Gastrocnemius medialis (tissue), 4 donors: ENCODE results near the gene CACUL1.

Experiments used
- POLR2A ChIP-seq, 2 donors: fragments of 450-650 bp; IDR thresholded peaks; one replicate each; pipeline ENCODE4 v1.6.1; 2017; ENCODE audit warnings: antibody characterized with exemption in 2 of 2, mild to moderate bottlenecking in 2 of 2, moderate library complexity in 2 of 2
- TF ChIP-seq, protein P1 (sequence below), 5 experiments: fragments of 450-650 bp in 3 of 5; fragments of 200-600 bp in 2 of 5; sonication (generic) in 2 of 5; IDR thresholded peaks in 4 of 5; conservative IDR thresholded peaks in 1 of 5; 1 replicate in 4 of 5; 2 replicates in 1 of 5; pipeline ENCODE4 v1.5.1; 2016 to 2019; ENCODE audit warnings: antibody characterized with exemption in 5 of 5, mild to moderate bottlenecking in 3 of 5, moderate library complexity in 3 of 5

GRCh38 chr10:118662228-118663035, 92.3 kb downstream of the CACUL1 start:
- TF ChIP-seq, protein P1, sequence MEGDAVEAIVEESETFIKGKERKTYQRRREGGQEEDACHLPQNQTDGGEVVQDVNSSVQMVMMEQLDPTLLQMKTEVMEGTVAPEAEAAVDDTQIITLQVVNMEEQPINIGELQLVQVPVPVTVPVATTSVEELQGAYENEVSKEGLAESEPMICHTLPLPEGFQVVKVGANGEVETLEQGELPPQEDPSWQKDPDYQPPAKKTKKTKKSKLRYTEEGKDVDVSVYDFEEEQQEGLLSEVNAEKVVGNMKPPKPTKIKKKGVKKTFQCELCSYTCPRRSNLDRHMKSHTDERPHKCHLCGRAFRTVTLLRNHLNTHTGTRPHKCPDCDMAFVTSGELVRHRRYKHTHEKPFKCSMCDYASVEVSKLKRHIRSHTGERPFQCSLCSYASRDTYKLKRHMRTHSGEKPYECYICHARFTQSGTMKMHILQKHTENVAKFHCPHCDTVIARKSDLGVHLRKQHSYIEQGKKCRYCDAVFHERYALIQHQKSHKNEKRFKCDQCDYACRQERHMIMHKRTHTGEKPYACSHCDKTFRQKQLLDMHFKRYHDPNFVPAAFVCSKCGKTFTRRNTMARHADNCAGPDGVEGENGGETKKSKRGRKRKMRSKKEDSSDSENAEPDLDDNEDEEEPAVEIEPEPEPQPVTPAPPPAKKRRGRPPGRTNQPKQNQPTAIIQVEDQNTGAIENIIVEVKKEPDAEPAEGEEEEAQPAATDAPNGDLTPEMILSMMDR (IDR thresholded peaks at IDR 0.05 in 4 of 5, conservative IDR thresholded peaks at IDR 0.05 in 1 of 5): no peak
- TF ChIP-seq POLR2A (IDR thresholded peaks at IDR 0.05): no peak
